K562 (cell line): ENCODE measurements around the gene HADHA. TPM values are rescaled to one million over a fixed set of nuclear protein-coding genes. Genes with fewer than 3 reads are reported as not detected.

Source experiments
- ATF7 ChIP-seq: fragments of 450-650 bp; IDR thresholded peaks from 2 replicates; pipeline ENCODE4 v1.7.1; 2014; ENCODE audit warnings: mild to moderate bottlenecking, moderate library complexity
- CBX5 ChIP-seq: IDR thresholded peaks from 2 replicates; pipeline ENCODE4 v1.6.1; 2014; ENCODE audit warnings: low read depth, borderline replicate concordance
- KAT7 ChIP-seq: sonication (generic); formaldehyde crosslinking; IDR thresholded peaks from 2 replicates; pipeline ENCODE4 v1.8.0; 2022; ENCODE audit warnings: missing genetic modification reagents, mild to moderate bottlenecking, borderline replicate concordance
- ZBTB11 ChIP-seq, 3 experiments: fragments of 200-800 bp in 1 of 3; fragments of 250-450 bp in 1 of 3; fragments of 450-650 bp in 1 of 3; sonication (Bioruptor Pico) in 1 of 3; sonication (Bioruptor generic) in 1 of 3; formaldehyde crosslinking in 1 of 3; IDR thresholded peaks; 2 replicates each; pipeline versions ENCODE4 v1.6.1 to v1.8.0; 2016 to 2022; ENCODE audit warnings: mild to moderate bottlenecking in 2 of 3, missing genetic modification characterization in 2 of 3, missing compliant biosample characterization in 1 of 3, moderate library complexity in 1 of 3
- ZNF224 ChIP-seq: sonication (generic); formaldehyde crosslinking; IDR thresholded peaks from 2 replicates; pipeline ENCODE4 v1.8.0; 2022; ENCODE audit warnings: mild to moderate bottlenecking, missing genetic modification reagents
- ZNF592 ChIP-seq: fragments of 450-650 bp; IDR thresholded peaks from 2 replicates; pipeline ENCODE4 v1.6.1; 2017; ENCODE audit warnings: antibody characterized with exemption, mild to moderate bottlenecking
- ZNF707 ChIP-seq: fragments of 250-450 bp; sonication (Bioruptor Pico); conservative IDR thresholded peaks from 2 replicates; pipeline ENCODE4 v1.8.0; 2022; ENCODE audit warnings: inconsistent platforms, mild to moderate bottlenecking, moderate library complexity
- polyA plus RNA-seq, 8 experiments: library from polyadenylated mRNA; depleted of rRNA in 4 of 8; stranded (reverse) in 5 of 8; unstranded in 3 of 8; fragments of >200 nt; fragmentation: Nextera tagmentation in 2 of 8; fragmentation: Illumina TruSeq in 1 of 8; extraction: Ambion mirVana in 2 of 8; extraction: Trizol in 1 of 8; gene quantifications; 2 replicates each; pipeline versions ENCODE4 v1.2.1 to v1.2.3, GENCODE V29; 2011 to 2014; ENCODE audit warnings: inconsistent platforms in 1 of 8, missing spikeins in 1 of 8
- total RNA-seq, 7 experiments: library from RNA; depleted of rRNA in 6 of 7; stranded (reverse); fragments of >200 nt in 6 of 7; fragmentation: Illumina TruSeq in 2 of 7; extraction: Trizol in 2 of 7; gene quantifications; 2 replicates each; pipeline versions ENCODE4 v1.2.1 to v1.2.3, GENCODE V29; 2011 to 2021; ENCODE audit warnings: low replicate concordance in 1 of 7

Gene HADHA
- total and polyA plus RNA-seq, 9 of the 15 experiments (the other 6 are each of a cell fraction or from before 2014, with no cell fraction given), result 145 to 326 (median 202) TPM

- TF ChIP-seq ZBTB11 (CRISPR knock-in tag; IDR thresholded peaks at IDR 0.05) (no peak), ATF7 (no peak), KAT7 (CRISPR knock-in tag) (no peak), ZNF592 (no peak), ZNF707 (CRISPR knock-in tag) (no peak), ZNF224 (CRISPR knock-in tag) (no peak), CBX5 (no peak)
- TF ChIP-seq, all 486 proteins: peak for 0
Observed at GRCh38 chr2:26182887-26183630, 61.4 kb downstream of the HADHA start (continued).
